Stimulated activated CD4-positive, alpha-beta T cell treated with anti-CD3 and anti-CD28 coated beads, Interleukin-12 subunit alpha, Interleukin-12 subunit beta, amount 100 ng/mL, for 48 hours (primary cell): ENCODE measurements around the gene LARP4B.
"Not testable (repeated sequence)": the region's sequence is repeated elsewhere in the genome, so short reads cannot be mapped to it uniquely, and the experiment has no call there.

Experiments
- DNase-seq, 3 donors: peaks; one replicate each; pipeline ENCODE4 v3.0.0-alpha.2; 2020; ENCODE audit warnings: low read depth in 2 of 3, low spot score in 1 of 3

The LARP4B gene

GRCh38 chr10:958856-959255, 27.4 kb upstream of the LARP4B start:
- no peak for DNase-seq

- DNase-seq: no peak
Observed at GRCh38 chr10:958106-958505, 26.6 kb upstream of the LARP4B start.

GRCh38 chr10:955820-956217, 24.3 kb upstream of the LARP4B start:
- no peak for DNase-seq

- no peak for DNase-seq
Observed at GRCh38 chr10:955127-955819, 23.8 kb upstream of the LARP4B start.

GRCh38 chr10:954396-954795, 22.9 kb upstream of the LARP4B start:
- no peak for DNase-seq

GRCh38 chr10:953836-954235, 22.3 kb upstream of the LARP4B start:
- no peak for DNase-seq

- no peak for DNase-seq
Observed at GRCh38 chr10:949446-949845, 17.9 kb upstream of the LARP4B start.

GRCh38 chr10:948347-948746, 16.8 kb upstream of the LARP4B start:
- no peak for DNase-seq

GRCh38 chr10:947881-948280, 16.4 kb upstream of the LARP4B start:
- DNase-seq: no peak

GRCh38 chr10:947051-947450, 15.5 kb upstream of the LARP4B start:
- DNase-seq: no peak

GRCh38 chr10:945778-946177, 14.3 kb upstream of the LARP4B start:
- DNase-seq: no peak

GRCh38 chr10:944034-944831, 12.7 kb upstream of the LARP4B start:
- DNase-seq: peak in 1 of 3 donors; percentile 9

- no peak for DNase-seq
Observed at GRCh38 chr10:943334-944033, 12.0 kb upstream of the LARP4B start.

GRCh38 chr10:938941-939678, 7.6 kb upstream of the LARP4B start:
- no peak for DNase-seq

- DNase-seq: no peak
Observed at GRCh38 chr10:934746-935406, 3.4 kb upstream of the LARP4B start.

GRCh38 chr10:934165-934564, 2.7 kb upstream of the LARP4B start:
- not testable (repeated sequence) for DNase-seq

GRCh38 chr10:932589-932988, 1.1 kb upstream of the LARP4B start:
- no peak for DNase-seq

GRCh38 chr10:930625-931325, 730 bp downstream of the LARP4B start:
- DNase-seq: peak in 1 of 3 donors; percentile 9

GRCh38 chr10:929960-930624, 1.4 kb downstream of the LARP4B start:
- DNase-seq: no peak

GRCh38 chr10:927131-927530, 4.4 kb downstream of the LARP4B start:
- DNase-seq: no peak
